HEK293 (cell line): ENCODE results near the gene CEMIP2.

Experiments used
- CTCF ChIA-PET: fragments of 350-600 bp; formaldehyde crosslinking; extraction: SDS; loops from one replicate; lab custom pipeline; 2021; ENCODE audit warnings: antibody characterized with exemption; lab: Yijun Ruan, JAX
- POLR2A ChIA-PET: fragments of 300-600 bp; formaldehyde crosslinking; extraction: SDS; loops from one replicate; lab custom pipeline; 2020; ENCODE audit warnings: antibody characterized with exemption, inconsistent platforms; lab: Yijun Ruan, JAX
- H3K27ac ChIP-seq: fragments of 200-500 bp; sonication (Bioruptor generic); 2 replicates; pipeline ENCODE4 v1.5.1; 2014; ENCODE audit warnings: low read depth, low read length, control low read depth, inconsistent platforms; ENCODE audit errors: extremely low read depth
- H3K36me3 ChIP-seq, 2 experiments: fragments of 200-500 bp in 1 of 2; sonication (Bioruptor generic) in 1 of 2; 1 replicate in 1 of 2; 2 replicates in 1 of 2; pipeline ENCODE4 v1.5.1; 2014 to 2017; ENCODE audit warnings: inconsistent platforms in 2 of 2, low read length in 2 of 2; ENCODE audit not compliant: control insufficient read depth in 2 of 2, insufficient read depth in 1 of 2
- H3K4me1 ChIP-seq: fragments of 200-500 bp; sonication (Bioruptor generic); 2 replicates; pipeline ENCODE4 v1.5.1; 2014; ENCODE audit warnings: mild to moderate bottlenecking, low read length, inconsistent platforms; ENCODE audit not compliant: control insufficient read depth, insufficient read depth
- H3K4me3 ChIP-seq: 2 replicates; pipeline ENCODE4 v1.5.1; 2011; ENCODE audit warnings: low read depth, mild to moderate bottlenecking, control low read depth, low read length, moderate library complexity
- H3K9me3 ChIP-seq: fragments of 200-500 bp; sonication (Bioruptor generic); 2 replicates; pipeline ENCODE4 v1.5.1; 2014; ENCODE audit warnings: low read depth, low read length, inconsistent platforms; ENCODE audit not compliant: control insufficient read depth, insufficient read depth
- KLF1 ChIP-seq: fragments of 450-650 bp; formaldehyde crosslinking; IDR thresholded peaks from 2 replicates; pipeline ENCODE4 v1.5.1; 2016; ENCODE audit warnings: missing biosample characterization, missing genetic modification characterization
- OVOL3 ChIP-seq: fragments of 450-650 bp; formaldehyde crosslinking; IDR thresholded peaks from 2 replicates; pipeline ENCODE4 v1.5.1; 2016; ENCODE audit warnings: missing biosample characterization, missing genetic modification characterization
- PRDM6 ChIP-seq: fragments of 450-650 bp; formaldehyde crosslinking; IDR thresholded peaks from 2 replicates; pipeline ENCODE4 v1.5.1; 2017; ENCODE audit warnings: missing biosample characterization, missing genetic modification characterization
- SETDB1 ChIP-seq: IDR thresholded peaks from one replicate; pipeline ENCODE4 v1.6.1; 2017; ENCODE audit warnings: mild to moderate bottlenecking, low read length, moderate library complexity, mixed read lengths; ENCODE audit not compliant: insufficient read length
- WT1 ChIP-seq: fragments of 450-650 bp; formaldehyde crosslinking; IDR thresholded peaks from 2 replicates; pipeline ENCODE4 v1.5.1; 2016; ENCODE audit warnings: missing biosample characterization, missing genetic modification characterization
- ZBTB48 ChIP-seq: fragments of 450-650 bp; formaldehyde crosslinking; IDR thresholded peaks from 2 replicates; pipeline ENCODE4 v1.5.1; 2016; ENCODE audit warnings: missing biosample characterization, missing genetic modification characterization
- ZEB2 ChIP-seq: fragments of 450-650 bp; formaldehyde crosslinking; IDR thresholded peaks from 2 replicates; pipeline ENCODE4 v1.5.1; 2016; ENCODE audit warnings: missing biosample characterization, missing genetic modification characterization
- ZIC2 ChIP-seq: fragments of 450-650 bp; formaldehyde crosslinking; IDR thresholded peaks from 2 replicates; pipeline ENCODE4 v1.5.1; 2016; ENCODE audit warnings: missing biosample characterization, missing genetic modification characterization
- ZNF133 ChIP-seq: fragments of 450-650 bp; formaldehyde crosslinking; IDR thresholded peaks from 2 replicates; pipeline ENCODE4 v1.5.1; 2016; ENCODE audit warnings: missing biosample characterization, missing genetic modification characterization
- ZNF239 ChIP-seq: fragments of 450-650 bp; formaldehyde crosslinking; IDR thresholded peaks from 2 replicates; pipeline ENCODE4 v1.5.1; 2016; ENCODE audit warnings: missing biosample characterization, missing genetic modification characterization
- ZNF274 ChIP-seq, 2 experiments: fragments of 200-500 bp in 1 of 2; fragments of 450-650 bp in 1 of 2; sonication (Bioruptor generic) in 1 of 2; formaldehyde crosslinking in 1 of 2; IDR thresholded peaks; 2 replicates each; pipeline versions ENCODE4 v1.5.1 to v1.6.1; 2014 to 2016; ENCODE audit warnings: borderline replicate concordance in 1 of 2, inconsistent platforms in 1 of 2, low read length in 1 of 2, missing biosample characterization in 1 of 2, missing genetic modification characterization in 1 of 2
- ZNF335 ChIP-seq: fragments of 450-650 bp; formaldehyde crosslinking; conservative IDR thresholded peaks from 2 replicates; pipeline ENCODE4 v1.5.1; 2016; ENCODE audit warnings: missing biosample characterization, missing genetic modification characterization
- ZNF341 ChIP-seq: fragments of 450-650 bp; formaldehyde crosslinking; IDR thresholded peaks from 2 replicates; pipeline ENCODE4; 2016; ENCODE audit warnings: low read depth, missing biosample characterization, missing genetic modification characterization
- ZNF350 ChIP-seq: fragments of 450-650 bp; formaldehyde crosslinking; IDR thresholded peaks from 2 replicates; pipeline ENCODE4 v1.5.0; 2017; ENCODE audit warnings: missing biosample characterization, mild to moderate bottlenecking, missing genetic modification characterization
- ZNF404 ChIP-seq: fragments of 450-650 bp; formaldehyde crosslinking; IDR thresholded peaks from 2 replicates; pipeline ENCODE4 v1.5.1; 2017; ENCODE audit warnings: missing biosample characterization, missing genetic modification characterization
- ZNF501 ChIP-seq: fragments of 450-650 bp; formaldehyde crosslinking; IDR thresholded peaks from 2 replicates; pipeline ENCODE4 v1.5.1; 2016; ENCODE audit warnings: missing biosample characterization, missing genetic modification characterization
- ZNF513 ChIP-seq: fragments of 450-650 bp; IDR thresholded peaks from 2 replicates; pipeline ENCODE4 v1.5.1; 2018; ENCODE audit warnings: missing biosample characterization, missing genetic modification characterization
- ZNF549 ChIP-seq: fragments of 450-650 bp; IDR thresholded peaks from 2 replicates; pipeline ENCODE4 v1.5.1; 2018; ENCODE audit warnings: missing biosample characterization, missing genetic modification characterization, mild to moderate bottlenecking, inconsistent platforms, moderate library complexity
- ZNF580 ChIP-seq: fragments of 450-650 bp; formaldehyde crosslinking; IDR thresholded peaks from 2 replicates; pipeline ENCODE4 v1.5.1; 2016; ENCODE audit warnings: missing biosample characterization, missing genetic modification characterization
- ZNF600 ChIP-seq: fragments of 450-650 bp; formaldehyde crosslinking; IDR thresholded peaks from 2 replicates; pipeline ENCODE4 v1.5.1; 2016; ENCODE audit warnings: missing biosample characterization, missing genetic modification characterization
- ZNF624 ChIP-seq: fragments of 450-650 bp; formaldehyde crosslinking; IDR thresholded peaks from 2 replicates; pipeline ENCODE4 v1.5.1; 2017; ENCODE audit warnings: missing biosample characterization, missing genetic modification characterization
- ZNF701 ChIP-seq: fragments of 450-650 bp; formaldehyde crosslinking; IDR thresholded peaks from 2 replicates; pipeline ENCODE4 v1.5.1; 2016; ENCODE audit warnings: missing biosample characterization, missing genetic modification characterization
- ZNF707 ChIP-seq: fragments of 450-650 bp; formaldehyde crosslinking; IDR thresholded peaks from 2 replicates; pipeline ENCODE4 v1.5.1; 2016; ENCODE audit warnings: missing biosample characterization, missing genetic modification characterization
- ZNF76 ChIP-seq: fragments of 450-650 bp; formaldehyde crosslinking; IDR thresholded peaks from 2 replicates; pipeline ENCODE4; 2016; ENCODE audit warnings: low read depth, missing biosample characterization, missing genetic modification characterization, borderline replicate concordance
- ZNF777 ChIP-seq: fragments of 450-650 bp; formaldehyde crosslinking; IDR thresholded peaks from 2 replicates; pipeline ENCODE4 v1.5.1; 2017; ENCODE audit warnings: missing biosample characterization, missing genetic modification characterization, borderline replicate concordance
- ZNF792 ChIP-seq: fragments of 450-650 bp; formaldehyde crosslinking; IDR thresholded peaks from 2 replicates; pipeline ENCODE4 v1.5.1; 2016; ENCODE audit warnings: missing biosample characterization, missing genetic modification characterization
- ZSCAN23 ChIP-seq: fragments of 450-650 bp; formaldehyde crosslinking; IDR thresholded peaks from 2 replicates; pipeline ENCODE4 v1.5.1; 2016; ENCODE audit warnings: missing biosample characterization, missing genetic modification characterization
- TF ChIP-seq, protein P1 (sequence below): sonication (generic); formaldehyde crosslinking; IDR thresholded peaks from 2 replicates; pipeline ENCODE4 v1.8.1; 2022; ENCODE audit warnings: mild to moderate bottlenecking, moderate library complexity, missing genetic modification reagents
- TF ChIP-seq, protein P2 (sequence below): fragments of 450-650 bp; formaldehyde crosslinking; optimal IDR thresholded peaks from 2 replicates; pipeline ENCODE3; 2016; ENCODE audit warnings: missing biosample characterization, mild to moderate bottlenecking, missing genetic modification characterization
- TF ChIP-seq, protein P3 (sequence below): fragments of 450-650 bp; formaldehyde crosslinking; IDR thresholded peaks from 2 replicates; pipeline ENCODE4 v1.5.1; 2017; ENCODE audit warnings: missing biosample characterization, missing genetic modification characterization

The CEMIP2 gene

DNA sequence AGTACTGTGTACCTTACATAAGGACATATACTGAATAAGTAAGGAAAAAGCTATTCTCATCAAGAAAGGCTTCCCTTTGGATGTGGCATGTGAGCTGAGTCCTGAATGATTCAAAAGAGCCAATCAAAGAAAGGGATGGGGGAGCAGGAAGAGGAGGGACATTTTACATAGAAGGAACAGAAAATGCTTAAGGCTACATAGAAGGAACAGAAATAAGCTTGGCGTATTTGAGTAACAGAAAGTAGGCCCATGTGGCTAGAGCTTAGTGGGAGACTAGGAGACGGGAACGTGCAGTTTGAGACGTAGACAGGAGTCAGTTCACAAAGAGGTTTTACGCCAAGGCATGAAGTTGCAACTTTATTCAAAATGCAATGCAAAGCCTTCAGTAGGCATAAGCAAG lies 126.3 kb downstream of the CEMIP2 start:
- Histone ChIP-seq H3K4me3 (no peak overlapping the region), H3K36me3 (no peaks in the 10 kb centered on the region), H3K4me1 (no peaks in the 10 kb centered on the region), H3K9me3 (no peaks in the 10 kb centered on the region), H3K27ac (no peak overlapping the region)
- ChIA-PET POLR2A (no interaction called here), CTCF (interaction anchor here (0.5 to 1.4 kb wide), 7 partner anchors 14 to 310 kb away, joined by 3 to 4 read pairs (median 3); no protein-coding TSS in a partner anchor)
- TF ChIP-seq ZEB2 (tag by site-specific recombination) (no peak), ZNF133 (tag by site-specific recombination) (no peak), ZNF404 (no peak), ZBTB48 (tag by site-specific recombination) (no peak), SETDB1 (no peak), WT1 (tag by site-specific recombination) (no peak), ZNF792 (tag by site-specific recombination) (no peak), ZNF76 (no peak), ZSCAN23 (tag by site-specific recombination) (no peak), ZNF341 (tag by site-specific recombination) (no peak), ZNF600 (no peak), ZNF624 (tag by site-specific recombination) (no peak), ZNF239 (tag by site-specific recombination) (no peak)
- TF ChIP-seq, protein P1, sequence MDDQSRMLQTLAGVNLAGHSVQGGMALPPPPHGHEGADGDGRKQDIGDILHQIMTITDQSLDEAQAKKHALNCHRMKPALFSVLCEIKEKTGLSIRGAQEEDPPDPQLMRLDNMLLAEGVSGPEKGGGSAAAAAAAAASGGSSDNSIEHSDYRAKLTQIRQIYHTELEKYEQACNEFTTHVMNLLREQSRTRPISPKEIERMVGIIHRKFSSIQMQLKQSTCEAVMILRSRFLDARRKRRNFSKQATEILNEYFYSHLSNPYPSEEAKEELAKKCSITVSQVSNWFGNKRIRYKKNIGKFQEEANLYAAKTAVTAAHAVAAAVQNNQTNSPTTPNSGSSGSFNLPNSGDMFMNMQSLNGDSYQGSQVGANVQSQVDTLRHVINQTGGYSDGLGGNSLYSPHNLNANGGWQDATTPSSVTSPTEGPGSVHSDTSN, result no peak
- TF ChIP-seq, protein P2, sequence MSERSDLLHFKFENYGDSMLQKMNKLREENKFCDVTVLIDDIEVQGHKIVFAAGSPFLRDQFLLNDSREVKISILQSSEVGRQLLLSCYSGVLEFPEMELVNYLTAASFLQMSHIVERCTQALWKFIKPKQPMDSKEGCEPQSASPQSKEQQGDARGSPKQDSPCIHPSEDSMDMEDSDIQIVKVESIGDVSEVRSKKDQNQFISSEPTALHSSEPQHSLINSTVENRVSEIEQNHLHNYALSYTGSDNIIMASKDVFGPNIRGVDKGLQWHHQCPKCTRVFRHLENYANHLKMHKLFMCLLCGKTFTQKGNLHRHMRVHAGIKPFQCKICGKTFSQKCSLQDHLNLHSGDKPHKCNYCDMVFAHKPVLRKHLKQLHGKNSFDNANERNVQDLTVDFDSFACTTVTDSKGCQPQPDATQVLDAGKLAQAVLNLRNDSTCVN (tag by site-specific recombination), result no peak
- TF ChIP-seq, protein P3, sequence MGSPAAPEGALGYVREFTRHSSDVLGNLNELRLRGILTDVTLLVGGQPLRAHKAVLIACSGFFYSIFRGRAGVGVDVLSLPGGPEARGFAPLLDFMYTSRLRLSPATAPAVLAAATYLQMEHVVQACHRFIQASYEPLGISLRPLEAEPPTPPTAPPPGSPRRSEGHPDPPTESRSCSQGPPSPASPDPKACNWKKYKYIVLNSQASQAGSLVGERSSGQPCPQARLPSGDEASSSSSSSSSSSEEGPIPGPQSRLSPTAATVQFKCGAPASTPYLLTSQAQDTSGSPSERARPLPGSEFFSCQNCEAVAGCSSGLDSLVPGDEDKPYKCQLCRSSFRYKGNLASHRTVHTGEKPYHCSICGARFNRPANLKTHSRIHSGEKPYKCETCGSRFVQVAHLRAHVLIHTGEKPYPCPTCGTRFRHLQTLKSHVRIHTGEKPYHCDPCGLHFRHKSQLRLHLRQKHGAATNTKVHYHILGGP (tag by site-specific recombination), result no peak

GRCh38 chr9:71638627-71639026 lies 129.7 kb downstream of the CEMIP2 start:
- no peaks in the 10 kb centered on the region for H3K36me3 ChIP-seq
- no peak overlapping the region for H3K4me3 ChIP-seq
- TF ChIP-seq ZNF513 (tag by site-specific recombination) (no peak), ZNF549 (tag by site-specific recombination) (no peak), ZNF707 (no peak), KLF1 (no peak), ZNF777 (tag by site-specific recombination) (no peak), ZNF580 (no peak), ZNF274 (IDR thresholded peaks at IDR 0.05; ENCODE audit: low read length) (no peak), ZNF274 (tag by site-specific recombination; IDR thresholded peaks at IDR 0.05; ENCODE audit: borderline replicate concordance) (no peak), ZNF335 (tag by site-specific recombination) (no peak), OVOL3 (tag by site-specific recombination) (no peak), ZIC2 (tag by site-specific recombination) (no peak), PRDM6 (no peak), ZNF701 (tag by site-specific recombination) (no peak), ZNF350 (no peak), ZNF501 (tag by site-specific recombination) (no peak)
- H3K4me1 ChIP-seq, result no peaks in the 10 kb centered on the region
- CTCF ChIA-PET, result interaction anchor here (0.7 to 2.5 kb wide), 3 partner anchors 10 to 34 kb away, joined by 3 to 10 read pairs (median 4); no protein-coding TSS in a partner anchor
- H3K27ac ChIP-seq, result no peak overlapping the region
- POLR2A ChIA-PET, result interaction anchor here (0.5 to 1.2 kb wide), 2 partner anchors 130 to 142 kb away, joined by 3 read pairs; partner anchors contain the start of gene CEMIP2
- no peaks in the 10 kb centered on the region for H3K9me3 ChIP-seq
